ENCODE measurements around the gene UBAP2L. TPM values are rescaled to one million over a fixed set of nuclear protein-coding genes. Genes with fewer than 3 reads are reported as not detected.
"Not testable (repeated sequence)": the region's sequence is repeated elsewhere in the genome, so short reads cannot be mapped to it uniquely, and the experiment has no call there.

Gene UBAP2L
- polyA plus RNA-seq, 3 donors = 184 to 191 (median 185) TPM

DNA sequence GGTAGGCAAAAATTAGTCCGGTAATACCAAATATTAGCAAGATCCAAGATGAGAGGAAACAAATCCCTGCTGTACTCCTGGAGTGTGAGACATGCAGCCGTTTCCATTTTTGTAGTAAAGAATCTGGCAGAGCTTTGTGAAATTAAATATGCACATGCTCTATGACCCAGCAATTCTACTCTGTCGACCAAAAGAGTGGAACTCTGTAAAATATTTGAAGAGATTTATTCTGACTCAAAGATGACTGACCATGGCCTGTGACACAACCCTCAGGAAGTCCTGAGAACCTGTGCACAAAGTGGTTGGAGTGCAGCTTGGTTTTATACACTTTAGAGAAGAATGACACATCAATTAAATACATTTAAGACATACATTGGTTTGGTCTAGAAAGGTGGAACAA, 67.9 kb downstream of the UBAP2L start:
- DNase-seq (ENCODE audit: extremely low read depth in 1 of 11, low read depth in 9 of 11, low spot score in 4 of 11) = no peak

DNA sequence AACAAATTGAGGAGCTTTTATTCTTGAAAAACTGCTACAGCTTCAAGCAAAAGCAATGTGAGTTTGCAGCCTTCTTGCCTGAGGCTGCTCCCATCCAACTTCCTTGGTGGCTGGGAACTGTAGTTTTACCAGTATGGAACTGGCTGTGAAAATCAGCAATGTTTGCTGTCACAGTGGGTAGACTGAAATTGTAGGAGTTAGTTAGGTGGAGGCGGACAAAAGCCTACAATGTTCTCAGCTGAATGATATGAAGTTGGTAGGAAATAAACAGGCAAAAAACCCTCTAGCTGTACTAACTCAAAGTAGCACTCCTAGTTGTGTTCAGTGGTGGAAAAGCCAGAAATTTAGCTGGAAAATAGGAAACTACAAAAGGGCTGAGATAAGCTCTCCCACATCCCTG, 70.2 kb downstream of the UBAP2L start:
- no peak for DNase-seq (ENCODE audit: extremely low read depth in 1 of 11, low read depth in 9 of 11, low spot score in 4 of 11)

DNA sequence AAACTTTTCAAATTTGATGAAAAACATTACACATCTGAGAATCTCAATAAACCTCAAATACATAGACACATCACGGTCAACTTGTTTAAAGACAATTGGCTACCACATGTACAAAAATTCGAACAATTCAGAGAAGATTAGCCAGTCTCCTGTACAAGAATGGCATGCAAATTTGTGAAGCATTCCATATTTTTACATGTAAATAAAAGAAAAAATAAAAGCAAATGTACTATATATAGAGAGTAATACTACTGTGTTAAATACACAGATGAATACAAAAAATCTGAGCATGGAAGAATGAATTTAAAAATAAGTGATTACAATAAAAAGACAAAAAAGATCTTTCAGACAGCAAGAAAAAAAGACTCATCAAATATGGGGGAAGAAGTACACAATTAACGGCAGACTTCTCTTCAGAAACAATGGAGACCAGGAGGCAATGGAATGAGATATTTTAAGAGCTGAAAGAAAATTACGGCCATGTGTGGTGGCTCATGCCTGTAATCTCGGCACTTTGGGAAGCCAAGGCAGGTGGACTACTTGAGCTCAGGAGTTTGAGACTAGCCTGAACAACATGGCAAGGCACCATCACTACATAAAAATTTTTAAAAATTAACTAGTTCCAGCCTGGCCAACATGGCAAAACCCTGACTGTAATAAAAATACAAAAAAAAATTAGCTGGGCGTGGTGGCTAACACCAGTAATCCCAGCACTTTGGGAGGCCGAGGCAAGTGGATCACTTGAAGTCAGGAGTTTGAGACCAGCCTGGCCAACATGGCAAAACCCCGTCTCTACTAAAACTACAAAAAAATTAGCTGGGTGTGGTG, 74.9 kb downstream of the UBAP2L start:
- DNase-seq (ENCODE audit: extremely low read depth in 1 of 11, low read depth in 9 of 11, low spot score in 4 of 11) = no peak

- DNase-seq (ENCODE audit: extremely low read depth in 1 of 11, low read depth in 9 of 11, low spot score in 4 of 11) = no peak
Observed at GRCh38 chr1:154301582-154301981, 80.8 kb downstream of the UBAP2L start.

GRCh38 chr1:154304664-154305337, 84.0 kb downstream of the UBAP2L start:
- no peak for DNase-seq (ENCODE audit: extremely low read depth in 1 of 11, low read depth in 9 of 11, low spot score in 4 of 11)

DNA sequence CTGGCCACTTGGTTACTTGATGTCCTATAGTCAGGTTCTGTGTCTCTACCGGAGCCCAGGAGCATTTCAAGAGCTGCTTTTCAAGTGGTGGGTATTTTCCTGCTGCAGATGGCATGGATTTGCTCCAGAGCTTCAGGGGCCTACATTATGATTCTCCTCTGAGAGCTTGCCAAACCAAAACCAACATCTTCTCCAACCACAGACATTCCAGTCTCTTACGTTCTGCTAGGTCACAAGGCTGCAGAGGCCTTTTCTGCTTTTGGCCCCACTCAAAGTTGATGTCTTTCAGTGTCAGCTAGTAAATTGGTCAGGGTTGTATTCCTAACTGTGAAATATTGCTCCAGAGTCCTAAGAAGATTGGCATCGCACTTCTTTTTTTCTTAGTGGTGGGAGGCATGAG, 85.4 kb downstream of the UBAP2L start:
- DNase-seq (ENCODE audit: extremely low read depth in 1 of 11, low read depth in 9 of 11, low spot score in 4 of 11) = no peak

GRCh38 chr1:154307670-154308270, 87.0 kb downstream of the UBAP2L start:
- not testable (repeated sequence) for DNase-seq (ENCODE audit: extremely low read depth in 1 of 11, low read depth in 9 of 11, low spot score in 4 of 11)

GRCh38 chr1:154309136-154309535, 88.4 kb downstream of the UBAP2L start:
- not testable (repeated sequence) for DNase-seq (ENCODE audit: extremely low read depth in 1 of 11, low read depth in 9 of 11, low spot score in 4 of 11)

DNA sequence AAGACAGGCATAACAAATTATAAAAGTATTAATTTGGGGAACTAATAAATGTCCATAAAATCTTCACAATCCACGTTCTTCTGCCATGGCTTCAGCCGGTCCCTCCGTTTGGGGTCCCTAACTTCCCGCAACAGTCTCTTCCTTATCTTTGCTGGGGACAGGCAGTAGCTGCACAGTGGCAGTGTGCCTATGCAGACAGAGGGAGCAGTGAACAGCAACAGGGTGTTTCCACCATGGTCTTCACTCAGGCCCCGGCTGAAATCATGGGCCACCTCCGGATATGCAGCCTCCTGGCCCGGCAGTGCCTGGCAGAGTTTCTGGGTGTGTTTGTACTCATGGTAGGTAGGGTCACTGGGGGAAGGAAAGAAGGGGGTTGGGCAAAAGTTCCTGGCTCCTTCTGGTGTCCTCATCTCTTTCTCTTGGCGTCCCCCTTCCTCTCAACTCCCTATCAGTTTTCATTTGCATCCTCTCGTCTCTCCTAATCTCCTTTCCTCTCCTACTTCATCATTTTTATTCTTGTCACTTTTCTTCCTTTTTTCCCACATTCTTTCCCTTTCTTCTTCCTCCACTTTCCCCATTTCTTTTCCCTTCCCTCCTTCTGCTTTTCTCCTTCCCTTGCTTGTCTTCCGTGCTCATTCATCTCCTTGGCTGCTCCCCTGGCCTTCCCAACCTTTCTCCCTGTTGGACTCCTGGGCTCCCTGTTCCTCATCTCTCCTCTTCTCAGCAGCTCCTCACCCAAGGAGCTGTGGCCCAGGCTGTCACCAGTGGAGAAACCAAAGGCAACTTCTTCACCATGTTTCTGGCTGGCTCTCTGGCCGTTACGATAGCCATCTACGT, 91.7 kb downstream of the UBAP2L start:
- DNase-seq (ENCODE audit: extremely low read depth in 1 of 11, low read depth in 9 of 11, low spot score in 4 of 11) = not testable (repeated sequence)

DNA sequence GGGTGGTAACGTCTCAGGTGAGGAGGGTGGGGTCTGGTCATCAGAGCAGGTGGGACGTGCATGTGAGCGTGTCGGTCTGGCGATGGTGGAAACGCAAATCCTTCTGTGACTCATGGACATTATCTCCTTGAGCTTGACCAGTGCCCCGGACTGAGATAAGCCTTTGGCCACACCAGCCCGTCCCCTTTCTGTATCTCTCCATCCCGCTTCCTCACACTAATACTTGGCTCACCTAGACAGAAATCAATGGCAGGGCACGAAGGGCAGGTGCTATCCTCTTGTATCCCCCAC, 92.3 kb downstream of the UBAP2L start:
- DNase-seq (ENCODE audit: extremely low read depth in 1 of 11, low read depth in 9 of 11, low spot score in 4 of 11) = no peak

GRCh38 chr1:154314226-154314625, 93.5 kb downstream of the UBAP2L start:
- not testable (repeated sequence) for DNase-seq (ENCODE audit: extremely low read depth in 1 of 11, low read depth in 9 of 11, low spot score in 4 of 11)

GRCh38 chr1:154316704-154317103, 95.9 kb downstream of the UBAP2L start:
- no peak for DNase-seq (ENCODE audit: extremely low read depth in 1 of 11, low read depth in 9 of 11, low spot score in 4 of 11)

DNA sequence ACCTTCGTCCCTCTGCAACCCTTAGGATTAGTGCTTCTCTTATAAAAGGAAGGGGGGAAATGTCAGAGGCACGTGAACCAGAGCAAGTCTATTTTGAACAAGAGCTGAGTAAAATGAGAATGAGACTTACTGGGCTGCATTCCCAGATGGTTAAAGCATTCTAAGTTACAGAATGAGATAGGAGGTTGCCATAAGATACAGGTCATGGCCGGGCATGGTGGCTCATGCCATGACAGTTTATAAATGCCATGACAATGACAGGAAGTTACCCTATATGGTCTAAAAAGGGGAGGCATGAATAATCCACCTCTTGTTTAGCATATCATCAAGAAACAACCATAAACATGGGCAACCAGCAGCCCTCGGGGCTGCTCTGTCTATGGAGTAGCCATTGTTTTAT, 97.6 kb downstream of the UBAP2L start:
- DNase-seq (ENCODE audit: extremely low read depth in 1 of 11, low read depth in 9 of 11, low spot score in 4 of 11) = no peak

Other genes with a start within 250 kb of the UBAP2L start
- gene JTB, start 243.3 kb upstream of the UBAP2L start, polyA plus RNA-seq (ENCODE audit: insufficient read length in 3 of 3) = 100 to 1,000 TPM in 2 of 3 donors, 10 to 100 TPM in 1; 93.3 to 106 (median 105) TPM
- 100 to 1,000 TPM; 162 to 175 (median 170) TPM for gene RAB13, start 234.6 kb upstream of the UBAP2L start, polyA plus RNA-seq (ENCODE audit: insufficient read length in 3 of 3)
- 1,000 to 10,000 TPM; 2,539 to 3,295 (median 3,294) TPM for gene RPS27, start 230.2 kb upstream of the UBAP2L start, polyA plus RNA-seq (ENCODE audit: insufficient read length in 3 of 3)
- gene NUP210L, start 65.9 kb upstream of the UBAP2L start, polyA plus RNA-seq (ENCODE audit: insufficient read length in 3 of 3) = under 1 TPM; 0.04 to 0.18 (median 0.17) TPM
- gene TPM3, start 28.9 kb upstream of the UBAP2L start, polyA plus RNA-seq (ENCODE audit: insufficient read length in 3 of 3) = 100 to 1,000 TPM; 269 to 295 (median 275) TPM
- not detected for gene CFAP141, start 14.6 kb upstream of the UBAP2L start, polyA plus RNA-seq (ENCODE audit: insufficient read length in 3 of 3)
- 10 to 100 TPM; 77.6 to 83.4 (median 79.7) TPM for gene HAX1, start 51.7 kb downstream of the UBAP2L start, polyA plus RNA-seq (ENCODE audit: insufficient read length in 3 of 3)
- under 1 TPM; 0.09 to 0.14 (median 0.09) TPM for gene AQP10, start 100.1 kb downstream of the UBAP2L start, polyA plus RNA-seq (ENCODE audit: insufficient read length in 3 of 3)
- 10 to 100 TPM; 25.1 to 28.1 (median 25.7) TPM for gene ATP8B2, start 104.6 kb downstream of the UBAP2L start, polyA plus RNA-seq (ENCODE audit: insufficient read length in 3 of 3)
- gene IL6R, start 184.4 kb downstream of the UBAP2L start, polyA plus RNA-seq (ENCODE audit: insufficient read length in 3 of 3) = 1 to 10 TPM; 6.5 to 8.2 (median 6.8) TPM